Fibroblast of skin of right quadriceps (primary cell): ENCODE results near the gene HOXD3.

Experiments
- DNase-seq: peaks from one replicate; pipeline ENCODE4 v3.0.0-alpha.2; 2013

The HOXD3 gene

DNA sequence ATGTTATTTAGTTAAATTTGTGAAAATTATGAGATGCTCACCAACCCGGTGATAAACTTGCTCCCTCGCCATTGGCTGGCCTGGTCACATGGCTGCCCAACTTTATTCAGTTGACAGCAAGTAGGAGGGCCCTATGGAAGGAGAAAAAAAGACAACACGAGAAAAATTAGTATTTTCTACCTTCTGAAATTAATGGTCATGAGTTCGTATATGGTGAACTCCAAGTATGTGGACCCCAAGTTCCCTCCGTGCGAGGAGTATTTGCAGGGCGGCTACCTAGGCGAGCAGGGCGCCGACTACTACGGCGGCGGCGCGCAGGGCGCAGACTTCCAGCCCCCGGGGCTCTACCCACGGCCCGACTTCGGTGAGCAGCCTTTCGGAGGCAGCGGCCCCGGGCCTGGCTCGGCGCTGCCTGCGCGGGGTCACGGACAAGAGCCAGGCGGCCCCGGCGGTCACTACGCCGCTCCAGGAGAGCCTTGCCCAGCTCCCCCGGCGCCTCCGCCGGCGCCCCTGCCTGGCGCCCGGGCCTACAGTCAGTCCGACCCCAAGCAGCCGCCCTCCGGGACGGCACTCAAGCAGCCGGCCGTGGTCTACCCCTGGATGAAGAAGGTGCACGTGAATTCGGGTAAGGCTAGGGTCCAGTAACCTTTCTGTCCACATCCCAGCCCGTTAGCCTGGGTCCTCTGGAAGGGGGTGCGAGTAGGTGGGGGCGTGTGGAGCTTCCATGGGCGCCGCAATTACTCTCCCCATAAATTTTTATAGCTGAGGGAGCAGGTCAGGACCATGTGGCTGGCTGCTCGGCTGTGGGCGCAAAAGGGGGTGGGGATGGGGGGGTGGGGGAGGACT is 5.4 kb upstream of the HOXD3 start, which contains the start of gene HOXD4:
HOXD4 (plus strand) TSS at position 109 of the 846 bp plus-strand sequence; CDS start at position 193, 84 bp downstream.
- DNase-seq, result no peak

DNA sequence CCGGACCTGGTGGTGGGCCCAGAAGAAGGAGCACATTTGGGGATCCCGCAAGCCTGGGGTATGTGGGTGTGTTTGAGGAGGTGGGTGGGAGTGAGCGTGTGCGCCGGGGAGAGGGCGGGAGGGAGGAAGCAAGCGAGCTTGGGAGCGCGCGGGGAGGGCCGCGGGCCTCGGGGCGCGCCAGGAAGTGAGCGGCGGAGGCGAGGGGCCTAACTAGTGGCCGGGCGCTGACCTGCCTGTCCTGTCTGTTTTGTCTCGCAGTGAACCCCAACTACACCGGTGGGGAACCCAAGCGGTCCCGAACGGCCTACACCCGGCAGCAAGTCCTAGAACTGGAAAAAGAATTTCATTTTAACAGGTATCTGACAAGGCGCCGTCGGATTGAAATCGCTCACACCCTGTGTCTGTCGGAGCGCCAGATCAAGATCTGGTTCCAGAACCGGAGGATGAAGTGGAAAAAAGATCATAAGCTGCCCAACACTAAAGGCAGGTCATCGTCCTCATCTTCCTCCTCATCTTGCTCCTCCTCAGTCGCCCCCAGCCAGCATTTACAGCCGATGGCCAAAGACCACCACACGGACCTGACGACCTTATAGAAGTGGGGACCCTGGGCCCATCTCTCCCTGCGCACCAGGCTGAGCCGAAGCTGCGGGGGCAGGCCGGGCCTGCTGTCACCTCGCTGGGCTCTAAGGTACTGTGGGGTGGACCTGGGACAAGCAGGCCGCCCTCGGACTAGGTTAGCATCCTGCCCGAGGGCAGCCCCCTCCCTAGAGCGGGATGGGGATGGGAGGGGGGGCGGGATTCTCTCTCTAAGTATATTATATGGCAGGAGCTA is 4.5 kb upstream of the HOXD3 start:
- DNase-seq, result no peak

DNA sequence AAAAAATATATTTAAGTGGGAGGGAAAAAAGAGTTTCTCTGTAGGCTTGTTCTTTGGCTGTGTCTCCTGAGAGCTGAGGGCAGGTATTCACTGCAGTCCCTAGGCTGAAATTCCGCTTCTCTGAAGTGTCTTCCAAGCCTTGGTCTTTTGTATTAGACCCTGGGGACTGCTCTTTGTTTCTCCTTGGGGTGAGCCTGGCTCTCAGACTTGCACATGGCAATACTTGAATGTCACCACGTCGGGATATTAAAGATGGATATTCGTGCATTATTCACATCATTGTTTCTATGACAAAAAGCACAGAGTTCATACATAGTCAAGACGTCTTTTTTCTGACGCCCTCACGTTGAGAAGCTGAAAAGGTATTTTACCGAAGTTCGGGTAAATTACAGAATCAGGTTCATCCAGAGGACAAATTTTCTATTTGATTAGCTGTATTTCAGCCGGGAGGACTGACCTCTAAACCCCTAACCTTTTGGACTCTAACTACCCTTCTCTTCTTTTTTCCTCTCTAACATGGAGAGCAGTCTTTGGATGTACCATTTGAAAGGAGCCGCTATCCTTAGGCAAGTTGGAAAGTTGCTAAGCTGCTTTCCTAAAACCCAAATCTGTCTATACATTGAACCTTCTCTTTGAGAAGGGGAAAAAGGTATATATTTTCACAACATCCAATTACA is 2.4 kb upstream of the HOXD3 start:
- DNase-seq, result no peak

DNA sequence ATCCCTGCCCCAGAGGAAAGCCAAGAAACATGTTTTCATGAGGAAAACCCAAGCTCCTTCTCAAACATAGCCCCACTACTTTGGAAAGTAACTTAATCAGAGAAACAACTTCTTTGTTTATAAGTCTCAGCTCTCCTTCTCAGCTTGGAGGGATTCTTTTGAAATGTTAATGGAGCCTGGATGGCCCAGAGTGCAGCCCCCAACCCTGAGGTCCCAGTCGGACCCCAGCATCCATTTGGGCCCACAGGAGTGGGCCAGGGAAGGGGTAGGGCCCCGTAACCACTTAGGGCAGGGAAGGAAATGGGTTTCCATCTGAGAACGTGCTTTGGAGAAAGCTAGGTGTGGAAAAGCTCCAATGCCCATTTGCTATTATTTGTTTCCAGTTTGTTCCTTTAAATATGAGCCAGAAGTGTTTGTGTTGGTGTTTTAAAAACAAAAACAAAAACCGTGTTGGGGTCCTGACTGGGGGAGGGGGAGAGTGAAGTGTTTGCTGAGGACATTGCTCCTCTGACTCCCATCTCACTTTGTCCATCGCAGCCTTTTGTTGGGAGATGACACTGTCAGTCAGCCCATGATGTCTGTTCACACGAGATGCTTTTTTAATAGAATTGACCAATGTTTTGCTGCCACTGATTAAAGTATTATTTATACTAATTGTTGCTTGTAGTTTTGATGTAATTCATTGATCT is 1.6 kb upstream of the HOXD3 start:
- no peak for DNase-seq

DNA sequence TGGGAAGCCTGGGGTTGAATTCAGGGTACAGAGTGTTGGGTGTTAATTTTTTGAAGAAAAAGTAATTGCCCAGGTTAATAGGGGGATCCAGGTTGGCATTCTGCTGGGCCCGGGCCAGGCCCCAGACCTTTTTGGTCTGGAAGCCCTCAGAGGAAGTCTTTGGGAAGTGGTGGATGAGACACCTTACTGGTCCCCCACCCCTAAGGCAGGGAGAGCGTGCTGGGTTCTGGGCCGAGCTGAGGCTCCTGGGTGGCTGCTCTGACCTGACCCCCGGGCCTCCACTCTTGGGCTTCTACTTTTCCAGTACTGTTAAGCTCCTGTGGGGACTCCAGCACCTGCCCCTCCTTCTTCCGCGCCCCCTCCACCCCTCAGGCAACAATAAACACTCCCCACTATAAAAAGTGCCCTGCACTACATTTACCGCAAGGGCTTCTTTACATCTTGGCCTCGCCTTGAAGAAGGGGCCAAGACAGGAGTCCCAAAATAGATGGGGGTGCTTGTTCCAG is 753 bp upstream of the HOXD3 start:
- DNase-seq, result no peak

DNA sequence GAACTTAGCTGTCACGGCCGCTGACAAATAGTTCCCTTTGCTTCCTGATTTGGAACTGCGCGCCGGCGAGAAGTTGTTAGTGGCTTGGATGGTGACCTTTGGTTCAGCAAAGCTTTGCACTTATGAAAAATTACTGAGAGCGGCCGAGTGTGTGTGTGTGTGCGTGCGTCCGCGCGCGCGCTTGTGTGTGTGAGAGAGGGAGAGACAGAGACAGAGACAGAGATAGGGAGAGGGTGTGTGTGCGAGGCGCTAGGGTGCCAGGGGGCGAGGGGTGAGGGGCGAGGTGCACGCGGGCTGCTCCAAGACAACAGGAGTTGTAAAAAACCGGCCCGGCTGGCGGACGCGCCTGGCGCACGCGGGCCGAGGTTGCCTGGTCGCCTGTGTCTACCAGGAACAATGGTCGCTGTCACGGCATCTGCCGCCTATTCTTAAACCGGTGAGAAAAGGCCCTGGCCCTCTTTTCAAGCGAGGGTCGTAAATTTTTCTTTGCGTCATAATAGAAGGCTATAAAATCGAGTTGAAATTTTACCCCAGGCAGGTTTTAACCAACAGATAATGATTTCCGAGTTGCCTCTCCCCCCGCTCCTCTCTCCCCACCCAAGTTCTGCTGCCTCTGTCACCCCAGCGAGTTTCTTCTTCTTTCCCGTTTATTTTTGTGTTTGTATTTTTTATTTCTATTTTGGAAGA is 535 bp downstream of the HOXD3 start:
- DNase-seq, result peak; percentile 50

DNA sequence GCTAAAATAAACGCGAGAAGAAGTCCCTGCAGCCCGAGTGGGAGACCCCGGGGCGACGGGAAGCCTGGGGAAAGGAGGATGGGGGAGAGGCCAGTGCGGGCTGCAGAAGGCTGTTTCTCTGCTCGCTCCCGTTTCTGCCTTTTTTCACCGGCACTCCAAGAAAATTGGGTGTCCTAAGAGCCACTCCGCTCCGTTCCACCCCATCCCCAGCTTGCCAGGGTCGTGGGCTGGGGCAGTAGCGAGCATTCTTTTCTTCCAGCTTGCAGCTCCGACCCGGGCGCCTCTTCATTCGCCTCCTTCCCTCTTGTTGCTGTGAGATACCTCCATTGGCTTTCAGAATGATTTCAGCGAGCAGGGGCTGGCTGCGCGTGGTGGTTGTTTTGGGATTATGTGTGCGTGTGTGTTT is 1.1 kb downstream of the HOXD3 start:
- DNase-seq, result peak; percentile 58

DNA sequence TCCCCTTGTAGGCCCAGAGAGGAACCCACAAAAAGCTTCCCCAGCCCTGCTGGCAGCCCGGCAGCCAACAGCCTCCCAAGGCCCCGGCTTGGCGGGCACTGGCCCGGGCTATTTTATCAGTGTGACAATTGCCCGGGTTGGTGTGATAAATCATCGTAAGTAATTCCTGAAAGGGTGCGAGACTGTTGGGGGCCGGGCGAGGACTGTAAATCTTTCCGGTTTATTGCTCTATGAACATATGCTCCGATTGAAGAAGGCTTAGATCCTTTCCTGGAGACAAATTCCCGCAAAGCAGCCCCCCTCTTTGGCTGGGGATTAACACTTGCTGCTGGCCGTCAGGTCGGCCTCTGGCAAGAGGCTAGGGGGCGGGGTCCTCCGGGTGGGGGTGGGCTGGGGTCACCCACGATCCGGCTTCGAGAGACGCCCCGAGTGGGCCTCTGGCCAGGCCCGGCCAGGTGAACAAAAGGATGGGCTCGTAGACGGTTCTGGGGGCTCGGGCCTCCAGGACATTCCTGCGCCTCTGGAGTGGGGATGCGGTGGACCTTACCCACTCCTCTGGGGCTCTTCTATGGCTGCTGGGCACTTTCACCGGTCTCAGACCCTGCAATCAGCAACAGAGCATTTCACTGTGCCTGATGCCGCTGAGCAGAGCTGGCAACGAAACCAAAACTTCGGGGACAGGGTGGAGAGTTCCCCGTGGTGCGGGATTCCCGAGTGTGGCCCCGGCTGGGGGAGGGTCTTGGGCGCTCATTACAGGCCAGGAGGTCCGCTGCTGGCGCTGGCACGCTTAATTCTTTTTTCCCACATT is 2.0 kb downstream of the HOXD3 start:
- DNase-seq, result peak; percentile 84

DNA sequence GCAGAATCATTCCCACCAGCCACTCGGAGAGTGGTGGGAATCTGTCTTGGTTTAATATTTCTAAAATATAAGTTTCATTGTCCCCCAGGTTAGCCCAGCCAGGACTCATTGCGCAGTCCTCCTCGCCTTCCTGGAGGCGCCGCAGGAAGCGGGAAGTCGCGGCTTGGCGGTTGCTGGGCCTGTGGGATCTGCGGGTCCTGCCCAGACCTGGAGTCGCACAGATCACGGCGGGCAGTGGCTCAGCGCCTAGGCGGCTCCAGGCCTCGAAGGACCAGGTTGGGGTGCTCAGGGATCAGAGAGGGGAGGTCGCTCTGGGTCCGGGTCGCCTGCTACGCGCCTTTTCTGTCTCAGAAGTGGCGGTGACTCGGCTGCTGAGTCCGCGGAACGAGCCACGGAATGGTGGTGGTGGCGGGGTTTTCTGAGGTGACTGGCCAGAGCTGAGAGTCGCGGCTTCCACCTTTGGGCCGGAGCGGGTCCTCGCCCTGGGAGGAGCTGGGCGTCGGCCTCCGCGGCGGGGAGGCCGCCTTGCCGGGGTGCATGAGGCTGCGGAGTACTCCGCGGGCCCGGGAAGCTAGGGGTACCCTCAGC is 2.6 kb downstream of the HOXD3 start:
- no peak for DNase-seq

DNA sequence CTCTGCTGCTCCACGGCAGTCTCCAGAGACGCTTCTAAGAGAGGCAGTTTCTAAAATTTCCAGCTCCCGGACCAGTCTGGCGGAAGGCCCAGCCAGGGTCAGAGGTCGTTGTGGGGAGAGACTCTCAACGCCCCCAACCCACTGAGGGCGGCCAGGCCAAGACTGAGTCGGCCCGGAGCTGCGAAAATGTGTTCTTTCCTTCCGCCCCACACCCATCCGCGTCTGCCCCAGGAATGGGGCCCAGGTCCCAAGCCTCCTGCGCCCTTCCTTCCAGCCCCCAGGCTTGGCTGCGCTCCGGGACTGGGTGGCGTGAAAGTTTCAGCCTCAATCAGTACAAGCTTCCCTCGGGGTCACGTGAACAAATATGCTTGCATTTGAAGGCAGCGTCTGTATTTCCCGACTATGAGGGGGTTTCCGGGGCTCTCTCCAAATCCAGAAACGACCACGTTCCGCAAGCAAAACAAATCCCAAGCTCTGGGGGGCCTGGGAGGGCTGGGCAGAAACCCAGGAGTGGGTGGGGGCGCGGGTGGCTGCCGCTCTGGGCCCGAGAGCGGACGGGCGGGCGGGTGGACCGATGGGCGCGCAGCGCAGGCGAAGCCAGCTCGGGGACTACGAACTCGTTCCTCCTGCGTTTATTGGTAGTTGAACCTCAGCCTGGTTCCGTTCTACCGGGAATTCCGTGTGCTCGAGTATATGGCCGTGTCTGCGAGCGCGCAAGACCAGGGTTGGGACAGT is 3.3 kb downstream of the HOXD3 start:
- DNase-seq, result peak; percentile 37

DNA sequence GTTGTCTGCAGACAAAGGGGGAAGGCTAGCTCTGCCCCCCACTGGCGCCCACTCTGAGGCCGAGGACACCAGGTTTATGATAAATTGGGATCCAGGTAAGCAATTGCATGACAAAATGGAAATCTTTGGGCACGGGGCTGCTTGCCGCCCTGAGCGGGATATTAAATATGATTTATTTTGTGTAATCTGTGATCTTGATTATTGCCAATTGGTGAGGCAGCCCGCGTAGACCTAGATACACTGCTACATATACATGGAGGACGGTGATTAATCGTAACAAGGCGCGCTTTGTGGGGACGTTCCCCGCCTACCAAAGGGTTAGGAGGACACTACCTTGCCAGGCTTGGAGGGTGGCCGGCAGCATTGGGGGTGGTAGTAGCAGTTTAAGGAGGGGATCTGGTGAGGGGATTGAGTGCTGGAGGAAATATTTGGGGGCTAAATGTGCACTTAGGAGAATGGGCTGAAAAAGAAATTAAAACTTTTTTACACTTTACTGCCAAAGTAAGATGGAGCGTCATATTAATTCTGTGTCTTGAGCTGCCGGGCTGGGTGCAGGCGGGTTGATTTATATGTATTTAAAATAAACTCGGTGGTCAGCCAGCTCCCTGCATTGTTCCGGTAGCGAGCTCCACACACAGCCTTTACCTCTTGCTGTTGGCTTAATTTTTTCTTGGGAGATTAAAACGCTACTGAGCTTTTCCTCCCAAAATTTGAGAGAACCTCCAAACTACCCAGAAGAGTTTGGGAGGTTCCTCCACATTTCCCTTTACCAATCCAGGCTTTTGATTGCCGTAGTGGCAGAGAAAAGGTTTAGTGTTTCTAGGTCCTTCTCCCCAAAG is 4.1 kb downstream of the HOXD3 start:
- peak; percentile 7 for DNase-seq

DNA sequence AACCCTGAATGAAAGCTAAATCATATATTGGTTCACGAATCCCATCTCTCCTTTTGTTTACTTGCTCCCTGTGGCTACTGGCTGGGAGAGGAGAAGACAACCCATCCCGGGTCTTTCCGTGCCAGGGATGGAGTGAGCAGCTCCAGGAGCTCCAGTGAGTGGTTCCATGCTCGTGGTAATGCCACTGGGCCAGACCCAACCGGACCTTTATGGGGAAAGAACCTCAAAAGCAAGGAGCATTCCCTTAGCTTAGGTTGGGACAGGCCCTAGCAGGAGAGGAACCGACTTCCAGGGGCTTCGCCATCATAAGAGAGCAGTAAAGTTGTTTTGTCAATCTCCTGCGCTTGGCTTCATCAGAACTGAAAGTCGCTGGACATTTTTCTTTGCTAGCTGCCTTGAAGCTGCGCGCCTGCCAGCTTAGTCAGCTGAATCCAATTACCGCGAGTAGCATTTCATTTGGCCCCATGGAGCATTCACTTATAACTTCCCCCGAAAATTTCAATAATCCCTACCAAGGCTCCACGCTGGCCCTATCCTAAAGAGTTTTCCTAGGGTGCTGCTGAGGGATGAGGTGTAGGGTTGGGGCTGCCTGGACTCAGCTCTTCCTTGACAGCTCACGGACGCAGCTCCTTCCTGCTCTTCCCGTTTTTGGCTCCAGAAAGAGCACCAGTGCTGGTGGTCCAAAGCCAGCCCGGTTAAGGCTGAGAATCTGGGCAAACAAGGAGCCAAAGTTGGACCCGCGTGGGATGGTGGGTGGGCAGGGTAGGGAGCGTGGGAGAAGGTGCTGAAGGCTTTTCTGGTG is 4.9 kb downstream of the HOXD3 start:
- DNase-seq, result peak; percentile 86

DNA sequence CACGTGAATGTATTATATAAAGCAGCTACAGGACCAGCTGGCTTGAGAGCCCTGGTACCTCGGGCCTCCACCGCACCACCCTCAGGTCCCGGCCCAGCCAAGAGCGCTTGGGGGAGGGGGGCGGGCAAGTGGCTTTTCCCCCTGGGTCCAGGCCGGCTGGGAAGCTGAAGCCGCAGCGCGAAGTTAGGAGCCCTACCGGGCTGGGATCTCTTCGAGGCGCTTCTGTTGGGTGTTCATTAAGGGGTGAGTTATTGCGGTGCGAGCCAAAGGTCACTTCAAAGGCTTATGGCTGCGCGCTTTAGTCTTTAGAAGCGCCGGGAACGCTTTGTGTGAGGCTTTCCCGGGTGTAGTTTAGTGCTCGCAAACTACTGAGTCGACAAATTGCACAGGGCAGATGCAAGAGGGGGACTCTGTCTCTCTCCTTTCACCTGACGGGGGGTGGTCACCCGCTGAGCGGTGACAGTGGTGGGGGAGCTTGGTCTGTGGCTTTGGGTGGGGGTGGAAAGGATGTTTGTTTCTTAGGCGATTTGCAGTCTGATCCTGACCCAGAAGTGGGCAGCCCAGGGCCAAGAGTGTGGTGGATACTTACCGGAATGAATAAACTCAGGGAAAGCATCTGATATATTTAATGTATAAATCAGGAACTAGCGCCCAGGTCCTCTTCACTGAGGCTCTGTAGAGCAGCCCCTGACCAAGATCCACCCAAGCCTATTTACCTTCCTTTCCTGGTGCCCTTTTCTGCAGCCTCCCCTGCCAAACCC is 6.0 kb downstream of the HOXD3 start:
- no peak for DNase-seq

DNA sequence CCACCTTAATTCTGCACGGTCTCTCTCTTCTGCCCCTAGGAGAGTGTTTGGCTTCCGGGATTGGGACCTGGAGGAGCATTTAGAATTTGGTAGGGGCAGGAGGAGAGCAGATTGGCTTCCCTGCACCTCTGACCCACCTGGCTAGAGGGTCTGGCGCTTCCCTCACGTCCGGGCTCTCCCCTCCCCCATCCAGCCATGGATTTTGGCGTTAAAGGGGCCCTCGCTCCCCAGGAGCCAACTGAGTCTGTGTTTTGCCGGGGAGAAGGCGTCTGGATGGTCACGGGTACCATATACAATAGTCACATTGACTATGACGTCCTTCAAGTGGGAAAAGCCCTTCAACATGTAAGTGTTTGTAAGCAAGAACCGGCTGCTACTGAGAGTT is 6.6 kb downstream of the HOXD3 start:
- DNase-seq, result no peak

DNA sequence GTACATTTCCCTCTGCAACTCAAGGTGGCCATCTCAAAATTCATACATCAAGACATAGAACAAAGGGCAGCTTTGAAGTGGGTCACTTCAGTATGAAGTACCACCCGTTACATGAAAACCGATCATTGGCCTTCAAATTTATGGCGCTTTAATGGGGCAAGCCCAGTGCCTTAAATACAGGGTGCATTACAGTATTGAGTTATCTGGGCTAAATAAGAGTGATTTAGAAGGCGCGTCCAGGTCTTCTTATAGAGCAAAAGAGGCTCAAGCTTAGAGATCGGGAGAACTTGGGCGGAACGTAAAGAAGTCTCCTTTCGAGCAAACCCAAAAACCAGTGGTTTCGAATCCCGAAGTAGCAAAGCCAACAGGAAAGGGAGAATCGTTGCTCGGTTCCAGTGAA is 7.1 kb downstream of the HOXD3 start:
- DNase-seq, result no peak

DNA sequence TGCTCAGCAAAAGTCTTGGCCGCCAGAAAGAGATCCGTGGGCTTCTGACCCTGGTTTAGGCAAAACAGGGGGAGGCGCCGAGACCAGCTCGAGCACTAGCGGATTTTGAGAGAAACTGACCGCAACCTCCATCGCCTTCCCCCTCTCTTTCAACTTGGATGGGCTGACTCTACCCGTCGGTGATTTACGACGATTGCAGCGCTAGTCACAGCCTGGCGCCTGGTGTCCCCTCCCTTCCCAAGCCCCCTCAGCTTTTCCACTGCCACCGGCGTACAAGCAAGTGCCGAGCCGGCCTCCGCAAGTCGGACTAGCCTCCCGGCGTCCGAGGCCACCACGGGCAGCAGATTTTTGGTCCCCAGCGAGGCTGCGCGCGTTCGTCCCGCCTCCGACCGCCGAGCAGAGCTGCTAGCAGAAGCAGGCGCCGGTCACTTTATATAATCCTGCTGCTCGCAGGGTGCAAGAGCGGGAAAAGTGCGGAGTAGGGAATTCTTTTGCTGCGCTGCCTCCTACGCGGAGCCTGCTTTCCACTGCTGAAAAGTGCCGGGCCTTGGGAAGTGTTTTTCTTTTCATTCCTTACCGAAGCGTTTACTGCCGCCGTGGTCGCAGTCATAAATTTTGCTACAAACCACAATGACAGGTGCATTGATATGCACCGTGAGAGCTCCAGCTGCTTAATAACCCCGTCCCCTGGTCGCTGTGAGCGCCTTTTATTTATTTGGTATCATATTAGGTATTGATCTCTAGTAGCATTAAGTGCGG is 7.7 kb downstream of the HOXD3 start:
- no peak for DNase-seq
